ENCODE measurements around the gene METRN.

The METRN gene

DNA sequence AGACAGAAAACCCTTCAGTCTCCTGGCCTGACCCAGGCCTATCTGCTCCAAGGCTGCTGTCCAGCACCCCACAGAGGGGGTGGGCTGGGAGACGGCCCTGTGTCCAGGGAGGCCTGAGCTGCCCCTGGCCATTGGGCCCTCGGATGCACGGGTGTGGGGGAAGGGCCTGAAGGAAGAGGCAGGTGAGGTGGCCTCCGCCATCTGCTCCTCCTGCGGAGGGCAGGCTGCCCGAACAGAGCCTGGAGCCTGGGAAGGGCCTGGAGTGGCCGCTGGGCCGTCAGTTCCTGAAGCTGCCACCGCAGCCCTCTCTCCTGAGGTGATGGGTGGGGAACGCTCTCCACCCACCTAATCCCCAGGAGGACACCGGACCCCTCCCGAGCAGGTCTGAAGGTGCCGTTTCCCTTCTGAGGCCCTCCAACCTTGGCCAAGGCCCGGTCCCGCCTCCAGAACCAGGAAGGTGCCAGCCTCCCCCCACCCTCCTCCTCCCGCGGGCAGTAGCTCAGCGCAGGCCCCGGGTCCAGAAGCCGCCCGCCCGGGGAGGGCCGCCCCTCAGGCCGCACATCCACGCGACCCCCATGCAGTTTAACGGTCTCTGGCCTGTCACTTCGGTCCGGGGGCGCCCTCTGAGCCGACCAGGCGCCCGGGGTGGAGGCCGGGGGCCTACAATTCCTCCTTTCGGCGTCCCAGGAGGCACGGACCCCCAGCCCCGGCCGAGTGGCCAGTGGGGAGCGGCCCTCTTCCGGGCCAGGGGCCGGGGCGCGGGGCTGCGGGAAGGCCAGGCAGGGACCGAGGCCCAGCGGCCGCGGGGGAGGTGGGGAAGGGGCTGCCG lies 10.2 kb upstream of the METRN start:
- peak overlapping the region; percentile 90 for H3K27ac ChIP-seq
- TF ChIP-seq, protein P1, sequence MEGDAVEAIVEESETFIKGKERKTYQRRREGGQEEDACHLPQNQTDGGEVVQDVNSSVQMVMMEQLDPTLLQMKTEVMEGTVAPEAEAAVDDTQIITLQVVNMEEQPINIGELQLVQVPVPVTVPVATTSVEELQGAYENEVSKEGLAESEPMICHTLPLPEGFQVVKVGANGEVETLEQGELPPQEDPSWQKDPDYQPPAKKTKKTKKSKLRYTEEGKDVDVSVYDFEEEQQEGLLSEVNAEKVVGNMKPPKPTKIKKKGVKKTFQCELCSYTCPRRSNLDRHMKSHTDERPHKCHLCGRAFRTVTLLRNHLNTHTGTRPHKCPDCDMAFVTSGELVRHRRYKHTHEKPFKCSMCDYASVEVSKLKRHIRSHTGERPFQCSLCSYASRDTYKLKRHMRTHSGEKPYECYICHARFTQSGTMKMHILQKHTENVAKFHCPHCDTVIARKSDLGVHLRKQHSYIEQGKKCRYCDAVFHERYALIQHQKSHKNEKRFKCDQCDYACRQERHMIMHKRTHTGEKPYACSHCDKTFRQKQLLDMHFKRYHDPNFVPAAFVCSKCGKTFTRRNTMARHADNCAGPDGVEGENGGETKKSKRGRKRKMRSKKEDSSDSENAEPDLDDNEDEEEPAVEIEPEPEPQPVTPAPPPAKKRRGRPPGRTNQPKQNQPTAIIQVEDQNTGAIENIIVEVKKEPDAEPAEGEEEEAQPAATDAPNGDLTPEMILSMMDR (IDR thresholded peaks at IDR 0.05), result 0 out of 2 replicates have a peak, but pooled peaks have one; percentile 9
- no peak for TF ChIP-seq ZFX (IDR thresholded peaks at IDR 0.05; ENCODE audit: borderline replicate concordance)

DNA sequence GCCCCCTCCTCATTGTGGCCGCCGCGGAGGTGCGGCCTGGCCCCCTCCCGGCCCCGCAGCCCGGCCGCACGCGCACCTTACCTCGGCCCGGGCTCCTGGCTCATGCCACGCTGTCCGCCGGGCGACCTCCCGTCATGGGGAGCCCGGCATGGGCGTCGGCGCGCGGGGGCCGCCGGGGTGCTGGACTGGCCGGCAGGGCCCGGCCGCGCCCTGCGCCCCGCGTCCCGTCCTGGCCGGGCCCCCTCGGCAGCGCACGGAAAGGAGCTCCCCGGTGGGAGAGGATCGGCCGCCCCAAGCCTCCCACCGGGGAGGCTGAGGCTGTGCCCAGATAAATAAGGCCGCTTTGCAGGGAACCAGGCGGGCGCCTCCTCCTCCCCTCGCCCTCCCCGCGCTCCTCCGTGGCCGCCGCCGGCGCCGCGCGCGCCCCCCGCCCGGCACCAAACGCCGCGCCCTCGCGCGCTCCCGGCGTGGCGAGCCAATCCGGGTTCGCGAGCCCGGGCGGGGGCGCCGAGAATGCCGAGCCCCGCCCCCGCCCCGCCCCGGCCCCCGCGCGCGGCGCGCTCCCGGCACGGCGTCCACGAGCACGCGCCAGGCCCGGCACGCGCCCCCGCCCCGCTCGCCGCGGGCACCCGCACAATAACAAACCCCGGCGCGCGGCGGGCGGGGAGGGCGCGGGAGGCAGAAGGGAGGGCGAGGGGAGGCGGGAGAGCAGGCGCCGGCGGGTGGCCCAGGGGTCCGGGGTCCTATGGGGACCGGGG lies 9.3 kb upstream of the METRN start, which contains the start of gene FBXL16:
TSS of gene FBXL16 (minus strand) at position 371 of the 758 bp plus-strand sequence. CDS start 8,396 bp downstream, outside the sequence.
- no peak for TF ChIP-seq ZFX (IDR thresholded peaks at IDR 0.05; ENCODE audit: borderline replicate concordance)
- TF ChIP-seq, protein P1 (IDR thresholded peaks at IDR 0.05), result no peak
- peak within 1 kb of the TSS; percentile 90 for H3K27ac ChIP-seq

DNA sequence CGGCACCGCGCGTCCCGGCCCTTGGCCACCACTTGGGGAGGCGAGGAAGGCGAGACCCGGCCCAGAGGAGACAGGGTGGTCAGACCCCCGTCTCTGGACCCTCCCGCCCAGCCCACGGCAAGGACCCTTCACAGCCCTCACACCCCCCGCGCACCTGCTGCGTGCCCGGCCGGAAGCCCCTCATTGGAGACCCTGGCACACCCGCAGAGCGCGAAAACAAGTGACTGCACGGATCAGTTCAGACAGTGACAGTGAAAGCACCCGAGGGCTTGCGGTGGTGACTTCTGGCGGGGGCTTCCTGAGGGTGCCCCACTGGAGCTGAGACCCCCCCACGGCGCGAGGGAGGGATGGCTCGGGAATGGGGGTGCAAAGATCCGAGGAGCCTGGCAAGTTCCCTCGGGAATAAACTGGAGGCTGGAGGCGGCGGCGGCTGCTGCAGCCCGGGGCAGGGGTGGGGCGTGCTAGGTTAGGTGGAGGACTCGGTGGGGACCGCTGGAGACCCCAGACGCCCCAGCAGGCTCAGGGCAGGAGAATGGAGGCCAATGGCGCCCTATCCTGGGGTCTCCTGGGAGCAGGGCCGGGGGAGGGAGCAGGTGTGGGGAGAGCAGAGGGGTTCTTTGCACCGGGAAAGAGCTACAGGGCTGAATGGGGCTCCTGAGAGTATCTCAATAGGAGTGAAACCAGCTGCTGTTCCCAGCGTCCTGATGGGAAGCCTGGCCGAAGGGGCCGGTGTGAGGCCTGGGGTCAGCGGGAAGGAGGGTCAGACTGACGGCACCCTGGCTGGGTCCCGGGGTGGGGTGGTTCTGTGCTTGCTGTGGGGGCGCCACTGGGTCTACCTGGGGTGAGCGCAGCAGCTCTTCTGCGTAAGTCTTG lies 8.5 kb upstream of the METRN start:
- H3K27ac ChIP-seq, result peak overlapping the region; percentile 90
- no peak for TF ChIP-seq ZFX (IDR thresholded peaks at IDR 0.05; ENCODE audit: borderline replicate concordance)
- TF ChIP-seq, protein P1 (IDR thresholded peaks at IDR 0.05), result no peak

DNA sequence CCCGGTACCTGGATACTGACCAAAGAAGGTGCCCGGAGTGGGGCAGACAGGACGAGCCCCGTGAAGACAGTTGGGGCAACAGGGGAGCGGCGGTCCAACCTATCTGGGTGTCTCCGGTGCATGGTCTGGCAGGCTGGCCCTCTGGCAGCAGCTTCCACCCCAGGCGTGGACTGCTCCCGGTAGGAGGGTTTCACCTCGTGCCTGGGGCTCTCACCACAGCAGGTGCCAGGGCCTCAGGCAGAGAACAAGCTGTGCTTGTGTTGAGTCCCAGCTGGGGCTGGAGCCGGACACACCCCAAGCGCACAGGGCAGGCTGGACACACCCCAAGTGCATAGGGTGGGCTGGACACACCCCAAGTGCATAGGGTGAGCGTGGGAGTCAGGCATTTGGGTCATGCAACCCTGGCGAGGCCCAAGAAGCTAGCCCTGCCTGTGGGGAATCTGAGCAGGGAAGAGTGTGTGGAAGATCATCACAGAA lies 7.8 kb upstream of the METRN start:
- TF ChIP-seq, protein P1 (IDR thresholded peaks at IDR 0.05), result no peak
- no peak for TF ChIP-seq ZFX (IDR thresholded peaks at IDR 0.05; ENCODE audit: borderline replicate concordance)
- H3K27ac ChIP-seq, result peak overlapping the region; percentile 90

DNA sequence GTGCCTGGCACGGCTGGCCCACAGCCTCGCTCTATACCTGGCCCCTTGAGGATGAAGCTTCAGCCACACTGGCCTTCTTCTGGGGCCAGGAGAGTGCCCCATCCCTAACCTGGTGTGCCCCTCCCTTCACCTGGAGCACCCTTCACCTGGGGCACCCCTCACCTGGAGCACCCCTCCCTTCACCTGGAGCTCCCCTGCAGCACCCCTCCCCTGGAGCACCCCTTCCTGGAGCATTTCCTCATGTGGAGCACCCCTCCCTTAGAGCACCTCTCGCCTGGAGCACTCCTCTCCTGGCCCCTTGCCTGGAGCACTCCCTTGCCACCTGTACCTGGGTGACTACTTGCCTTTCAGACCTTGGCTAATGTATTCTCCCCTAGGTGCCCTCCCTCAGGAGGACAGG lies 6.9 kb upstream of the METRN start:
- no peak overlapping the region for H3K27ac ChIP-seq
- TF ChIP-seq, protein P1 (IDR thresholded peaks at IDR 0.05), result no peak
- no peak for TF ChIP-seq ZFX (IDR thresholded peaks at IDR 0.05; ENCODE audit: borderline replicate concordance)

DNA sequence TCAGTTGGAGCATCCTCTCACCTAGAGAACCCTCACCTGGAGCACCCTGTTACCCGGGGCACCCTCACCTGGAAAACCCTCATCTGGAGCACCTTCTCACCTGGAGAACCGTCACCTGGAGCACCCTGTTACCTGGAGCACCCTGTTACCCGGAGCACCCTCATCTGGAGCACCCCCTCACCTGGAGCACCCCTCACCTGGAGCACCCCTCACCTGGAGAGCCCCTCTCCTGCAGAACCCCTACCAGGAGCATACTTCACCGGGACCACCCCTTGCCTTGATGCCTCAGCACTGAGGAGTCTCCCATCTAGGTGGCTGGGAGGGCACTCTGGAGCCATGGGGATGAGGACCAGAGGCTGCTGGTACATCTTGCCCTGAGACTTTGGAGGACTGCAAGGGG lies 6.0 kb upstream of the METRN start:
- no peak overlapping the region for H3K27ac ChIP-seq
- TF ChIP-seq, protein P1 (IDR thresholded peaks at IDR 0.05), result no peak
- no peak for TF ChIP-seq ZFX (IDR thresholded peaks at IDR 0.05; ENCODE audit: borderline replicate concordance)

Data from 22Rv1 (cell line).